DND-41 (cell line): ENCODE data around the gene CCRL2.

Experiments
- EZH2 ChIP-seq: IDR thresholded peaks from 3 replicates; pipeline ENCODE4 v1.6.1; 2012; ENCODE audit warnings: borderline replicate concordance, low read depth, mild to moderate bottlenecking, moderate library complexity, low read length, inconsistent platforms; ENCODE audit not compliant: severe bottlenecking
- TF ChIP-seq, protein P1 (sequence below): IDR thresholded peaks from 2 replicates; pipeline ENCODE4 v1.5.1; 2012; ENCODE audit warnings: borderline replicate concordance, low read length, moderate library complexity, mild to moderate bottlenecking; ENCODE audit not compliant: poor library complexity, severe bottlenecking; ENCODE audit errors: extremely low read depth

DNA sequence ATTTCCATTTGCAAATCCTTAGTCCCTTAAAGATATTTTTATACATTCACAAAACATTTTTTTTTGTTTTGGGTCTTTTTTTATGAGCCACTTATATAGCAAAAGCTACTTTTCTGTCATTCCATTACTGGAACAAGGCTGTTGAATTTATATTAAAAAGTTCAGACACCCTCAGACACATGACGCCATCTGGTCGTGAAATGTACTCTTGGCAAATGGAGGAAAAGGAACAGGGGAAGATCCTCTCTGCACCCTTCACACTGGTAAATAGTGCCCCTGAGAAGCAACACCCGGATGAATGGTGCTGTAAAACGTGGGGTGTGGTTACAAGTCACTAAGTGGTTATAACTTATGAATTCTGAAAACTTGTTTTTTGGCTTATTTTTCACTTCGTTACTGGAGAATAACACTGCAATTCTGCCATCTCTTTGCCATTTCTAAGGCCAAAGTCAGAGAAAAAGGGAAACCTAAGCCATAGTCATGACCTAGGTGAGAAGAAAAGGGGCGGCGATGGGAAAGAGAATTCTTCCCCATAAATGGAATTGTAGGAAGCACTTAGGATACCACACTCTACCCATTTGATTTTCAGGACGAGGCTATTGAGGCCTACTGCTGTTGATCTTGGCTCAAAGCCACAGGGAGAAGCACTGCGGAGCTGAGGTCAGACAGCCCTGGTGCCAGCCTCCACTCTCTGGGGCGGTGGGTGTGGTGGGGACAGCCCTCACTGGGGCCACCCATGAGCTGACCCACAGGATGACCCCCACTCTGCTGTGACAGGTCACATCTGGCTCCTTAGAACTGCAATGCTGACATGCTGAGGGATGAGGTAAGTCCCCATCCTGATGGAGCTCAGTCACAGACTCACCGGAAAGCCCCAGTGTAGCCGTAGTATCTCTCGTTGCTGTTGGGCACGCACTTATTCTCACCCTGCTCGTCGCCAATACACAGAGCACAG lies 35.8 kb downstream of the CCRL2 start:
- no peak for TF ChIP-seq EZH2
- TF ChIP-seq, protein P1, sequence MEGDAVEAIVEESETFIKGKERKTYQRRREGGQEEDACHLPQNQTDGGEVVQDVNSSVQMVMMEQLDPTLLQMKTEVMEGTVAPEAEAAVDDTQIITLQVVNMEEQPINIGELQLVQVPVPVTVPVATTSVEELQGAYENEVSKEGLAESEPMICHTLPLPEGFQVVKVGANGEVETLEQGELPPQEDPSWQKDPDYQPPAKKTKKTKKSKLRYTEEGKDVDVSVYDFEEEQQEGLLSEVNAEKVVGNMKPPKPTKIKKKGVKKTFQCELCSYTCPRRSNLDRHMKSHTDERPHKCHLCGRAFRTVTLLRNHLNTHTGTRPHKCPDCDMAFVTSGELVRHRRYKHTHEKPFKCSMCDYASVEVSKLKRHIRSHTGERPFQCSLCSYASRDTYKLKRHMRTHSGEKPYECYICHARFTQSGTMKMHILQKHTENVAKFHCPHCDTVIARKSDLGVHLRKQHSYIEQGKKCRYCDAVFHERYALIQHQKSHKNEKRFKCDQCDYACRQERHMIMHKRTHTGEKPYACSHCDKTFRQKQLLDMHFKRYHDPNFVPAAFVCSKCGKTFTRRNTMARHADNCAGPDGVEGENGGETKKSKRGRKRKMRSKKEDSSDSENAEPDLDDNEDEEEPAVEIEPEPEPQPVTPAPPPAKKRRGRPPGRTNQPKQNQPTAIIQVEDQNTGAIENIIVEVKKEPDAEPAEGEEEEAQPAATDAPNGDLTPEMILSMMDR = peak; percentile 87
